Natural killer cell (primary cell): Measurements from ENCODE around the gene TERB1. TPM values are rescaled to one million over a fixed set of nuclear protein-coding genes. Genes with fewer than 3 reads are reported as not detected.

Experiments used
- ATAC-seq, 3 donors: fragments of 150-1000 bp in 2 of 3; fragments of 200-7000 bp in 1 of 3; cut with Tn5 transposase; 1 replicate in 1 of 3; 2 replicates in 2 of 3; pipeline ENCODE4 v1.10.0; 2021; ENCODE audit warnings: mild to moderate bottlenecking in 2 of 3, moderate library complexity in 2 of 3
- DNase-seq, 2 donors: peaks; one replicate each; pipeline versions ENCODE4 v3.0.0 to v3.0.0-alpha.2; 2013 to 2021; ENCODE audit warnings: mixed read lengths in 1 of 2
- H3K27ac ChIP-seq: one replicate; pipeline ENCODE4 v1.5.1; 2013; ENCODE audit warnings: mild to moderate bottlenecking, low read length
- H3K27me3 ChIP-seq: one replicate; pipeline ENCODE4 v1.6.1; 2013; ENCODE audit warnings: low read length; ENCODE audit not compliant: control insufficient read depth, insufficient read depth
- H3K36me3 ChIP-seq: one replicate; pipeline ENCODE4 v1.6.1; 2013; ENCODE audit warnings: low read length; ENCODE audit not compliant: control insufficient read depth, insufficient read depth
- H3K4me1 ChIP-seq: one replicate; pipeline ENCODE4 v1.6.1; 2013; ENCODE audit warnings: low read length; ENCODE audit not compliant: control insufficient read depth, insufficient read depth
- H3K4me3 ChIP-seq: one replicate; pipeline ENCODE4 v1.5.1; 2013; ENCODE audit warnings: low read length
- H3K9me3 ChIP-seq: one replicate; pipeline ENCODE4 v1.6.1; 2013; ENCODE audit warnings: low read length; ENCODE audit not compliant: control insufficient read depth, insufficient read depth
- H3K27ac Mint-ChIP-seq, 2 donors: one replicate each; pipeline ENCODE4 v1.8.0; 2022; ENCODE audit warnings: mild to moderate bottlenecking in 2 of 2, mixed read lengths in 2 of 2, moderate library complexity in 1 of 2
- H3K27me3 Mint-ChIP-seq, 2 donors: one replicate each; pipeline ENCODE4 v1.8.0; 2022; ENCODE audit warnings: low read depth in 2 of 2, mixed read lengths in 2 of 2
- H3K36me3 Mint-ChIP-seq: one replicate; pipeline ENCODE4 v1.8.0; 2022; ENCODE audit warnings: mixed read lengths
- H3K4me1 Mint-ChIP-seq, 2 donors: one replicate each; pipeline ENCODE4 v1.8.0; 2022; ENCODE audit warnings: mixed read lengths in 2 of 2
- H3K4me3 Mint-ChIP-seq: one replicate; pipeline ENCODE4 v1.8.0; 2022; ENCODE audit warnings: mild to moderate bottlenecking, moderate library complexity, mixed read lengths
- H3K9me3 Mint-ChIP-seq, 2 donors: one replicate each; pipeline ENCODE4 v1.8.0; 2022; ENCODE audit warnings: mixed read lengths in 2 of 2
- WGBS: methylation state at CpG from one replicate; pipeline ENCODE4 v1.1.7; 2013; ENCODE audit warnings: missing lambda C conversion rate; ENCODE audit not compliant: insufficient coverage; 5-methylcytosine and 5-hydroxymethylcytosine counted together
- intact Hi-C: fragments of 100-400 bp; cut with micrococcal nuclease; formaldehyde crosslinking; loops from one replicate; pipeline ENCODE4 v1.14.2; 2022
- total RNA-seq, 4 donors: library from RNA; stranded (reverse); fragments of 120-200 nt in 1 of 4; gene quantifications; one replicate each; pipeline versions ENCODE4 v1.2.3 to v1.2.4, GENCODE V29; 2013 to 2022
- TF ChIP-seq, protein P1 (sequence below): fragments of 200-600 bp; IDR thresholded peaks from one replicate; pipeline ENCODE4 v1.8.0; 2022; ENCODE audit warnings: antibody characterized with exemption

TERB1 gene, protein sequence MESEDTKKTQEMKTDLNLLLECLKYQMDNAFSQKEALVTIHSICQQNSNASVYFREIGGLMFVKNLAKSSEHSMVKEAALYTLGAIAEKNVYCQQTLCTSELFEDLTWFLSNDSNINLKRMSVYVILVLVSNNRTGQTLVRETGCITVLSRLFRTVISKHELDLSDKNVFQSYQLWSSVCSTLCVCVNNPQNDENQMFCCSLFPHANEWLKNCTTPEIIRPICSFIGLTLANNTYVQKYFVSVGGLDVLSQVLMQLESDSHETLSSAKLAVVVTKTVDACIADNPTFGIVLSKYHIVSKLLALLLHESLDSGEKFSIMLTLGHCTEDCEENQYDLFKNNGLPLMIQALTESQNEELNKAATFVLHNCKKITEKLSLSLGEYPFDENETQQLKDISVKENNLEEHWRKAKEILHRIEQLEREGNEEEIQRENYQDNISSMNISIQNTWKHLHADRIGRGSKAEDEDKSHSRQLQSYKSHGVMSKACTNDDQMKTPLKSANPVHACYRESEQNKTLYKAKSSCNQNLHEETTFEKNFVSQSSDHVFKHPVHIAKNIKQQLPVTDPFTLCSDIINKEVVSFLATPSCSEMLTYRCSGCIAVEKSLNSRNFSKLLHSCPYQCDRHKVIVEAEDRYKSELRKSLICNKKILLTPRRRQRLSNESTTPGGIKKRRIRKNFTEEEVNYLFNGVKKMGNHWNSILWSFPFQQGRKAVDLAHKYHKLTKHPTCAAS
- total RNA-seq, result 1 to 10 TPM in 1 of 3 donors, under 1 TPM in 2; 0.33 to 1.0 (median 0.66) TPM
- 0.36 TPM for total RNA-seq (2013)

DNA sequence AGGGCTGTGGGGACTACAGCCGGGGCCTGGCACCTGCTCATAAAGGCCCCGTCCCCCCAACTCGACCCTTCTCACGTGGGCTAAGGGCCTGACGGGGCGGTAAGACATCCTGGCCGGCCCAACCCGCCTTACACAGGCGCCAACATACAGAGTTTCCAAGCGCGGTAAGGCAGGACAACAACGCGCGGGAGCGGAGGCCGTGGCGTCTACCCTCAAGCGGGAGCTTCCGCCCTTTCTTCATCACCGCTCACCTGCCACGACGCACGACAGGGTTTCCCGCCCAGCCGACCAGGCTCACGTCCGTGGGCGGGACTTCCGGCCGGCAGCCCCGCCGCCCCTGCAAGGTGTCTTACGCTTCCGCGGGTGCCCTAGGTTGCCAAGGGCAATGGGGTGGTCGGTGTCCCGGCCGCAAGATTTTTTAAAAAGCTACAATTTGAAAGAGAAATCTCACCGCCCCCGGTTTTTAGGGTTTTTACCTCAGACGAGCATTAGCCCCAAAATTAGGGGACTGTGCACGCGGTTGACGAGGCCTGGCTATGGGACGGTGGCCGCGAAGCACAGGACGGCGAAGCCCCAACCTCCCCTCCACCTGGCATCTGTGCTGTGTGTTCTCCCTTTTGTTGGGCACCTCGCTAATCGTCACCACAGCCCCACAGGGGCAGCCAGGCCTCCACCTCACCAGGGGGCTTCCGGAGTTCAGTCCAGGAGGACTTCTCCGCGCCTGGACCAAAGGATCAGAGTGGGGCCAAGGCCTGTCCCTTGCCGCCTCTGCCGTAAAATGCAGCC, at the start of gene TERB1:
TERB1 (minus strand) TSS at position 265 of the 786 bp plus-strand sequence. CDS start 4,786 bp downstream, outside the sequence.
- no peak within 1 kb of the TSS for H3K4me3 Mint-ChIP-seq
- intact Hi-C loops, result no loop called here
- no peak within 1 kb of the TSS for H3K27ac Mint-ChIP-seq
- ATAC-seq (no peak), DNase-seq (no peak)
- H3K36me3 ChIP-seq, result peaks cover 39% of the 10 kb centered on the region
- H3K9me3 ChIP-seq, result no peaks in the 10 kb centered on the region
- 96% methylated on average over 56 of the region's 56 CpGs for WGBS
- H3K4me1 Mint-ChIP-seq, result no peaks in the 10 kb centered on the region
- H3K27me3 ChIP-seq, result no peaks in the 10 kb centered on the region
- TF ChIP-seq, protein P1, sequence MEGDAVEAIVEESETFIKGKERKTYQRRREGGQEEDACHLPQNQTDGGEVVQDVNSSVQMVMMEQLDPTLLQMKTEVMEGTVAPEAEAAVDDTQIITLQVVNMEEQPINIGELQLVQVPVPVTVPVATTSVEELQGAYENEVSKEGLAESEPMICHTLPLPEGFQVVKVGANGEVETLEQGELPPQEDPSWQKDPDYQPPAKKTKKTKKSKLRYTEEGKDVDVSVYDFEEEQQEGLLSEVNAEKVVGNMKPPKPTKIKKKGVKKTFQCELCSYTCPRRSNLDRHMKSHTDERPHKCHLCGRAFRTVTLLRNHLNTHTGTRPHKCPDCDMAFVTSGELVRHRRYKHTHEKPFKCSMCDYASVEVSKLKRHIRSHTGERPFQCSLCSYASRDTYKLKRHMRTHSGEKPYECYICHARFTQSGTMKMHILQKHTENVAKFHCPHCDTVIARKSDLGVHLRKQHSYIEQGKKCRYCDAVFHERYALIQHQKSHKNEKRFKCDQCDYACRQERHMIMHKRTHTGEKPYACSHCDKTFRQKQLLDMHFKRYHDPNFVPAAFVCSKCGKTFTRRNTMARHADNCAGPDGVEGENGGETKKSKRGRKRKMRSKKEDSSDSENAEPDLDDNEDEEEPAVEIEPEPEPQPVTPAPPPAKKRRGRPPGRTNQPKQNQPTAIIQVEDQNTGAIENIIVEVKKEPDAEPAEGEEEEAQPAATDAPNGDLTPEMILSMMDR, result no peak
- no peaks in the 10 kb centered on the region for H3K27me3 Mint-ChIP-seq
- no peak within 1 kb of the TSS for H3K27ac ChIP-seq
- no peak within 1 kb of the TSS for H3K4me3 ChIP-seq
- no peaks in the 10 kb centered on the region for H3K9me3 Mint-ChIP-seq
- H3K36me3 Mint-ChIP-seq, result peaks cover 19% of the 10 kb centered on the region
- H3K4me1 ChIP-seq, result no peaks in the 10 kb centered on the region

DNA sequence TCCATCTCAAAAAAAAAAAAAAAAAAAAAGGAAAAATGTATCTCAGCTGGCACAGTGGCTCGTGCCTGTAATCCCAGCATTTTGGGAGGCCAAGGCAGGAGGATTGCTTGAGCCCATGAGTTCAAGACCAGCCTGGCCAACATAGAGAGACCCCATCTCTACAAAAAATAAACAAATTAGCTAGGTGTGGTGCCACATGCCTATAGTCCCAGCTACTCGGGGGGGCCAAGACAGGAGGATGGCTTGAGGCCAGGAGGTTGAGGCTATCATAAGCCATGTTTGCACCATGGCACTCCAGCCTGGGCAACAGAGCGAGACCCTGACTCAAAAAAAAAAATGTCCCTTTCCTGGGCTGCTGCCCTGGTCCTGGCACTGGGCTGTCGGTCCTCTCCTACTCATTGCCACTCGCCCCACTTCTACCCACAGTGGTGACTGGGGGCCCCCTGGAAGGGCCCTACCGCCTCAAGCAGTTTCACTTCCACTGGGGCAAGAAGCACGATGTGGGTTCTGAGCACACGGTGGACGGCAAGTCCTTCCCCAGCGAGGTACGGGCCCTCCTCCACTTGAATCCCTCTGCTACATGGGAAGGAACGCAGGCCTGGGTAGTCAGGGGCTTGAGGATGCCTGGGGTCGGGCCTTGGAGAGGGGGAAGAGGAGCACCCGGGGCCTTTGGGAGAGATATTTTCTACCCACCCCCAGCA, 48.9 kb upstream of the TERB1 start:
- Mint-ChIP-seq H3K9me3 (no peaks in the 10 kb centered on the region), H3K4me1 (peaks cover 0 to 5% of the 10 kb centered on the region in 2 donors), H3K36me3 (no peaks in the 10 kb centered on the region), H3K27me3 (peaks cover 4 to 10% of the 10 kb centered on the region in 2 donors), H3K4me3 (no peak overlapping the region), H3K27ac (no peak overlapping the region)
- Histone ChIP-seq H3K9me3 (no peaks in the 10 kb centered on the region), H3K27ac (no peak overlapping the region), H3K36me3 (no peaks in the 10 kb centered on the region), H3K27me3 (peaks cover 8% of the 10 kb centered on the region), H3K4me3 (no peak overlapping the region), H3K4me1 (no peaks in the 10 kb centered on the region)
- intact Hi-C loops, result no loop called here
- DNase-seq (no peak), ATAC-seq (no peak)
- TF ChIP-seq, protein P1, result no peak
- WGBS, result 65% methylated on average over 13 of the region's 14 CpGs

DNA sequence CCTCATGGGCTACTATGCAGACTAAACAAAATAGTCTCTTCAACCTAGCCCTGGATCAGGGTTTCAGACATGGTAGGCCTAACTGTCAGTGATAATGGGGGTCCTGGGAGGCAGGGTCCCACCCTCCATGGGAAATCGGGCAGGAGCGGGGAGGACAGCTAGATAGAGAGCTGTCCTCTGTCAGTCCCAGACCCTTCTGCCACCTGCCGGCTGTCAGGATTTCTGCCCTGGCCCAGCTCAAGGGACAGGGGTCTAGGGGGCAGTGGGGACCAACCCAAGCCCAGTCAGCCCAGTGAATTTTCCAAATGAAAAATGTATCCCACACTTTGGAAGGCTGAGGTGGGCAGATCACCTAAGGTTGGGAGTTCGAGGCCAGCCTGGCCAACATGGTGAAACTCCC, 48.2 kb upstream of the TERB1 start:
- WGBS, result 96% methylated on average over 4 of the region's 4 CpGs
- no peak overlapping the region for H3K4me3 ChIP-seq
- no peak overlapping the region for H3K27ac ChIP-seq
- ATAC-seq (no peak), DNase-seq (no peak)
- TF ChIP-seq, protein P1, result no peak
- Mint-ChIP-seq H3K9me3 (no peaks in the 10 kb centered on the region), H3K27me3 (peaks cover 8 to 15% of the 10 kb centered on the region in 2 donors), H3K4me3 (no peak overlapping the region), H3K36me3 (no peaks in the 10 kb centered on the region), H3K4me1 (peaks cover 0 to 11% of the 10 kb centered on the region in 2 donors), H3K27ac (no peak overlapping the region)
- H3K4me1 ChIP-seq, result peaks cover 4% of the 10 kb centered on the region
- H3K27me3 ChIP-seq, result peaks cover 12% of the 10 kb centered on the region
- H3K9me3 ChIP-seq, result no peaks in the 10 kb centered on the region
- intact Hi-C loops, result no loop called here
- no peaks in the 10 kb centered on the region for H3K36me3 ChIP-seq
